Measurements from ENCODE around the gene NUDT5. TPM values are rescaled to one million over a fixed set of nuclear protein-coding genes. Genes with fewer than 3 reads are reported as not detected.
"Not testable (repeated sequence)": the region's sequence is repeated elsewhere in the genome, so short reads cannot be mapped to it uniquely, and the experiment has no call there.

The NUDT5 gene
- total RNA-seq = 24.0 TPM

GRCh38 chr10:12195603-12196506 is at the start of gene NUDT5, which contains the start of gene CDC123:
NUDT5 (minus strand) TSS chr10:12195891; CDS start chr10:12186291, 9,600 bp downstream.
CDC123 (plus strand) TSS chr10:12196188; CDS start chr10:12196246, 58 bp downstream.
- peak; percentile 88 for DNase-seq

- no peak for DNase-seq
These were observed 48.4 kb upstream of the NUDT5 start for GRCh38 chr10:12243864-12244620.

GRCh38 chr10:12241810-12242529 is 46.3 kb upstream of the NUDT5 start:
- DNase-seq = no peak

- no peak for DNase-seq
These were observed 43.1 kb upstream of the NUDT5 start for GRCh38 chr10:12238821-12239220.

GRCh38 chr10:12237265-12238220 is 41.9 kb upstream of the NUDT5 start:
- DNase-seq = peak; percentile 40

GRCh38 chr10:12235796-12236195 is 40.1 kb upstream of the NUDT5 start:
- no peak for DNase-seq

GRCh38 chr10:12235116-12235694 is 39.5 kb upstream of the NUDT5 start:
- no peak for DNase-seq

- DNase-seq = not testable (repeated sequence)
These were observed 39.0 kb upstream of the NUDT5 start for GRCh38 chr10:12234687-12235086.

GRCh38 chr10:12228851-12229250 is 33.2 kb upstream of the NUDT5 start:
- no peak for DNase-seq

GRCh38 chr10:12226438-12226837 is 30.7 kb upstream of the NUDT5 start:
- DNase-seq = not testable (repeated sequence)

- no peak for DNase-seq
These were observed 29.8 kb upstream of the NUDT5 start for GRCh38 chr10:12225444-12225843.

- no peak for DNase-seq
These were observed 25.9 kb upstream of the NUDT5 start for GRCh38 chr10:12221323-12222298.

GRCh38 chr10:12218991-12219390 is 23.3 kb upstream of the NUDT5 start:
- no peak for DNase-seq

GRCh38 chr10:12214763-12215218 is 19.1 kb upstream of the NUDT5 start:
- peak; percentile 43 for DNase-seq

GRCh38 chr10:12214093-12214492 is 18.4 kb upstream of the NUDT5 start:
- DNase-seq = no peak

- DNase-seq = no peak
These were observed 17.9 kb upstream of the NUDT5 start for GRCh38 chr10:12213621-12214020.

GRCh38 chr10:12212454-12212853 is 16.8 kb upstream of the NUDT5 start:
- DNase-seq = no peak

- no peak for DNase-seq
These were observed 12.8 kb upstream of the NUDT5 start for GRCh38 chr10:12208460-12208859.

- no peak for DNase-seq
These were observed 11.4 kb upstream of the NUDT5 start for GRCh38 chr10:12207114-12207513.

- DNase-seq = no peak
These were observed 9.4 kb upstream of the NUDT5 start for GRCh38 chr10:12205082-12205481.

Data from skin of body (tissue), 2 donors.